GM12892 (cell line): ENCODE data around the gene AHI1.

Source experiments
- POLR2A ChIP-seq: IDR thresholded peaks from 2 replicates; pipeline ENCODE4 v1.6.1; 2011; ENCODE audit warnings: low read depth, low read length, control low read depth
- POLR2AphosphoS5 ChIP-seq: IDR thresholded peaks from 2 replicates; pipeline ENCODE4 v1.6.1; 2011; ENCODE audit warnings: low read depth, low read length, control low read depth

GRCh38 chr6:135505648-135506047 is 8.1 kb upstream of the AHI1 start:
- no peak for TF ChIP-seq POLR2A
- no peak for TF ChIP-seq POLR2AphosphoS5
